Measurements from ENCODE around the gene KIAA1671.

Gene KIAA1671

DNA sequence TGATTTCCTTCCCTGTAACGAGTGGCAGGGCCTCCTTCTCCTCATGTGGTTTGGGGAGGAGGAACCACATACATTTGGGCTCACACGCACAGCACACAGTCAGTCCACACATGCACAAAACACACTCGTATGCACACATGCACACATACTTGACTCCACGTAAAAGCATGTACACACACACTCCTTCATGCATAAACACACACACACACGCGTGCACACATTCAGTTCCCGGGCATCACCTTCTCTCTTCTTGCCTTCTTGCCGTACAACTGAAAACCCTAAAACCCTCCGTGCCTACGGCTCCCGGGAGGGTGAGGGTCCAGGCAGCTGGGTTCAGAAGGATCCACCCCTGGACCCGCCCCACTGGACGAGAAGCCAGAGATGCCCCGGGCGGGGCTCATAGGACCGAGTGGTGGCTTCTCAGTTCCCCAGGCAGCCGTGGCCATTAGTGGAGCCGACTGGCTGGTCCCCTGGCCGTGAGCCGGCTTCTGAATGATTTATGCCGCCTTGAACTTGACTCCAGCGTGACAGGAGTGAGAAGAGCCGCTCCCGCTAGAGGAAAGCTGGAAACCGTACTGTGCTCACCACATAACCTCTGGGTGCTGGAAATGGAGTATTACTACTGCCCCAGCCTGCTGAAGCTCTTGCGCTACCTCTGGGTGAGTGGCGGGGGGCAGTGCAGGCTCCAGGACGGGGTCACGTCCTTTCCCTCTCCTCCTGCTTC, 117.4 kb downstream of the KIAA1671 start:
- no peak for DNase-seq

DNA sequence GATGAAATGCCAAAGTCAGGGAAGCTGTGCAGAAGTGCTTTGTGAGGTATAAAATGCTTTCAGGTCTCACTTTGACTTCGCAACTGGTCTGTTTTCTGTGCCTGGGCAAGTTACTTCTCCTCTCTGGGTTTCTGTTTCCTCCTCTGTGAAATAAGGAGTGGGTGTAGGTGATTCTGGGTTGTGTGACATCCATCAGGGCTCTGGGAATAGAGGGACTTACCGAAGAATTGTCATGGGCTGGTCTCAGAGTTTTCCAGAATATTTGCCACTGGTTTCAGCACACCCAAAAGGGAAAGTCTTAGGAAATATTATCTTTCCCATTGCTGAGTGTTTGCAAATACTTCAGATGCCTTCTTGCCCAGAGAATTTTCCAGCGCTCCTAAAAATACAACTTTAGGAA, 118.4 kb downstream of the KIAA1671 start:
- no peak for DNase-seq

- no peak for DNase-seq
Measured at GRCh38 chr22:25071720-25072119, 119.2 kb downstream of the KIAA1671 start.

DNA sequence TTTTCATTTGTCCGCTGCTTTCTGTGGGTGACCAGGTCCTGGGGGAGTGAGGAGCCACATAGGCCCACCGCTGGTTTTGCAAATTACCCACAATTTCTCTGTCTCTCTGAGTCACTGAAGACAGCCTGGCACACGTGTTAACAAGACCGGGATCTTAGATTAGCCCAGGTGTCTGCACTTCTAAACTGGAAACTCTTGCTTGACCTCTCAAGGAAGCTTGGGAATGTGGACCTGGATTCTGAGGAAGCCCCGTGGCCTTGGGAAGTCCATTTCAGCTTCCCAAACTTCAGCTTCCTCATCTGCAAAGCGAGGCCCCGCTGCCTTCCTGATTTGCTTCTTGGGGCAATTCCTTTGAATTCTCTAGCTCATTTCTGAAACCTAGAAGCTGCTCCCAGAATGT, 119.9 kb downstream of the KIAA1671 start:
- DNase-seq: no peak

GRCh38 chr22:25076336-25076735, 123.8 kb downstream of the KIAA1671 start:
- no peak for DNase-seq

GRCh38 chr22:25077056-25077455, 124.5 kb downstream of the KIAA1671 start:
- DNase-seq: no peak

DNA sequence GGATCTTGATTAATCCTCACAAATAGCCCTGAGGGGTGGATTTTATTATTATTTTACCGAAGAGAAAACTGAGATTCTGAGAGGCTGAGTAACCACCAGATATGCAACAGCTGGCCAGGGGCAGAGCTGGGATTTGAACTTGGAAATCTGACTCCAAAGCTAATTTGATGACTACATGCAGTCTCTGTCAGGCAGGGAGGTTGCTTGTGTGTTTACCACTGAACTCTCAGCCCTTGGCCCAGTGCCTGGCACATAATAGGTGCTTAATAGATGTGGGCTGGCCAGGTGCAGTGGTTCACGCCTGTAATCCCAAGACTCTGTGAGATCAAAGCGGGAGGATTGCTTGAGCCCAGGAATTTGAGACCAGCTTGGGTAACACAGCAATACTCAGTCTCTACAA, 125.4 kb downstream of the KIAA1671 start:
- DNase-seq: no peak

DNA sequence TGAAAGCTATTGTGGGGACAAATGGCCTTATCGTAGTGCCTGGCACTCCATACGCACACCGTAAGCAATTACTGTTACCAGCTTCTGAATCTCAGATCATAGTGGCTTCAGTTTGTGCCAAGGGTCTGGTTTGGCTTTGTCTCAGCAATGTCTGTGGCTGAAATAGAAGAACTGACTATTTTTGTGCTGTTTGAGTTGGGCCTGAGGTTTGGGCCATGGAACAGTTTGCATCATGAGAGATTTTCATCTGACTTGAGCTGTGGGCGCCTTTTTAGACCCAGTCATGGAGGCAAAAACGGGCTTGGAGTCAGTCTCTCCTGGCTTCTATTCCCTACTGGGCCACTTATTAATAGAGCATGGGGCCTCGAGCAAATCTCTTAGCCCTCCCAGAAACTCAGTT, 126.1 kb downstream of the KIAA1671 start:
- no peak for DNase-seq

DNA sequence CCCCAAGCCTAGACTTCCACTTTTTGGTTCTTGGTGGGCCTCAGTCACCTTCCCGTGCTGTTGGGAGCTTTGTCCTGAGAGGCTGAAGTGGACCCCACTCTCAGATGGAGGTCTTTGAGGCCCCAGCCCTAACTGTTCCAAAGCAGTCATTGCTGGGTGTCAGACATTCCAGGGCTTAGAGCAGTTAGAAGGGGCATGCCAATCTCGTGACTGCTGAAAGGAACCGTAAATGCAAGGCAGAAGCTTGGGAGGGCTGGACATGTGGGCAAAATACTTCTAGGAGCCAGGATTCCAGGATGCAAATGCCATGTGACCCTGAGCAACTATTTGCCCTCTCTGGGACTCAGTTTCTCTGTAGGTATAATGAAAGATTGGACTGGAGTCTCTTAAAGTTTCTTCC, 128.3 kb downstream of the KIAA1671 start:
- DNase-seq: no peak

GRCh38 chr22:25081409-25081824, 128.9 kb downstream of the KIAA1671 start:
- peak; percentile 36 to 55 for DNase-seq

GRCh38 chr22:25082096-25082495, 129.6 kb downstream of the KIAA1671 start:
- DNase-seq: no peak

DNA sequence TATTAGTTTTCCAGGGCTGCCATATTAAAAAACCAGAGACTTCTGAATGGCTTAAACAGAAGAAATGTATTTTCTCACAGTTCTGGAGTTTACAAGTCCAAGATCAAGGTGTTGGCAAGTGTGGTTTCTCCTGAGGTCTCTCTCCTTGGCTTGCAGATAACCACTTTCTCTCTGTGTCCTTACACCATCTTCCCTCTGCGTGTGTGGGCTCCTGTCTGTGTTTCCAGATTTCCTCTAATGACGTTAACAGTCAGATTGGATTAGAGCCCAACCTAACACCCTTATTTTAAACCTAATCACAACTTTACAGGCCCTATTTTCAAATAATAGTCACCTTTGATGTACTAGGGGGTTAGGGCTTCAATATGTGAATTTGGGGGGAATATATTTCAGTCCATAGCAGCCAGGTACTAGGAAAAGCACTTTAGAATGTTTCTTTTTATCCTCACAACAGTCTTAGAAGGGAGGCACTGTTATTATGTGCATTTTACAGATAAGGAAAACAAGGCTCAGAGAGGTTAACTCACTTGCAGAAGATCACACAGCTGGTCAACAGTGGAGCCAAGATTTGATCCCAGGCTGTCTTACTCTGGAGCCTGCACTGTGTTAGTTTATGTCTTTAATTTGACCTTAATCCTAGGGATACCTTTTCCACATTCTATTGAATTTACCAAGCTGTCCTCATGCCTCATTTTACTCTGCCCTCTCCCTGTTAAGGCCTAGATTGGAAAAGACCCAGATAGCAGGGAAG, 130.7 kb downstream of the KIAA1671 start:
- no peak for DNase-seq

DNA sequence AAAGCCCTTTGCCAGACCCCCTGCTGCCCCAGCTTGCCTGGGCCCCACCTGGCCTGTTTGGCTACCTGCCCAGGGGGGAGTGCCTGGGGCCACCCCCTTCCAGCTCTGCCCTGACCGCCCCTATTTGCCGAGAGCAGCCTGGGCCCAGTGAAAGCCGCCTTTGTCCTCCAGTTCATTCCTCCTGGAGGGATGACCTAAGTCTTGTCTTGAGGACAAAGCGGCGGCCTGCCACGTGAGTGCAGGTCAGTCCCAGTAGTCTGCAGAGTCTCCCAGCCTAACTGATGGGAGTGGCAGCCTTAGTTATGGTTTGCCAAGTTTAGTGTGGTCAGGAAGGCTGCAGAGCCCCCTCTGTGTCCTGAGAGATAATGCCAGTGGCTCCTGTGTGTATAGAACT, 131.3 kb downstream of the KIAA1671 start:
- no peak for DNase-seq

- no peak for DNase-seq
Measured at GRCh38 chr22:25084405-25085107, 132.0 kb downstream of the KIAA1671 start.

DNA sequence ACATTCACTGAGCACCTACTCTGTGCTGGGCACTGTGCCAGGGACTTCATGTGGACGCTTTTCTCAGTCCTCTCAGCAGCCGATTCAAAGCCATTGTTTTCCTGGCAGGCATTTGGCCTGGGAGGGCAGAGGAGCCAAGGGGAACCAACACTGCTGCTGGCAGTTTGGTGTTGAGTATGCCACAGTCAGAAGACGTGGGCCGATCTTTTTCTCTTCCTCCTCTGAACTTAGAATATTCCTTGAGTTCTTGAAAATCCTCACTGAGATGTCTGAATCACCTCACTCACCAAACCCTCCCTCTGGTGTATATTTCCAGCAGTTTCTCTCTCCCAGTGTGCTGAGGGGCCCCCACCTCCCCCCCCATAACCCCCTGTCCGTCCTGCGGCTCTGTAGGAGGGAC, 132.6 kb downstream of the KIAA1671 start:
- no peak for DNase-seq

DNA sequence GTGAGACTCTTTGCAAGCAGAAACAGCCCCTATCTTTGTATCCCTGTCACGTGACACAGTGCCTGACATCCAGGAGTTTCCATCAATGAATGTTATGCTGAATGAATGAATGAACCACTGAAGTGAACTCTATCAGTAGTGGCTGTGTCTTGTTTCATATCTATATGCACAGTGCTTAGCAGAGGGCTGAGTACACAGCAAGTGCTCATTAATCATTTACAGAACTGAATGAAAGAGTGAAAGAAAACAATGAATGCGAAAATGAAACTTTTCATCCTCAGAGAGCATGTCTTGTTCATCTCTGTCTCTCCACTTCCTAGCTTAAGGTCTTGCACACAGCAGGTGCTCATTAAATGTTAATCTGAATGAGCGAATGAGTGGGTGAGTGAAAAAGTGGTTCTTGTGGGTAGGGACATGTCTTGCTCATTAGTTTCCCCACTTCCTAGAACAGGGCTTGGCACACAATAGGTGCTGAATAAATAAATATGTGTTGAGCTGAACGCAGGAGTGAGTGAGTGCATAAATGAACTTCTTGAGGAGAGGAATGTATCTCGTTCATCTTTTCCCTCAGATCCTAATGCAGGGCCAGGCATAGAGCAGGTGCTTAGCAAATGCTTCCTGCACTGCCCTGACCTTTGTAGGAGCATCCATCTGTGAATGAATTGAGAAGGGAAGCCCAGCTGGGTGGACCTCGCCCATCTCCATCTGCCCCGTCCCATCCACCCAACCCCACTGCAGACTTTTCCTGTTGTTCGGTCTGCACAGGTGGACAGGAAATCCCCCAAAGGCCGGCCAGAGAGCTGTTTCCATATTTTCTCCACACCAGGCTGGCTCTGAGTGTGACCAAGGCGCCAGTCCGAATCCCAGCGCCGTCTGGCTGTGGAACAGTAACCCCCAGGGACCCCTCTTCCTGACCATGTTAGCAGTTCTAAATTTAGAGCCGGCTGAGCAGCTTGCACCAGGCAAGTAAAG, 133.7 kb downstream of the KIAA1671 start:
- DNase-seq: no peak

DNA sequence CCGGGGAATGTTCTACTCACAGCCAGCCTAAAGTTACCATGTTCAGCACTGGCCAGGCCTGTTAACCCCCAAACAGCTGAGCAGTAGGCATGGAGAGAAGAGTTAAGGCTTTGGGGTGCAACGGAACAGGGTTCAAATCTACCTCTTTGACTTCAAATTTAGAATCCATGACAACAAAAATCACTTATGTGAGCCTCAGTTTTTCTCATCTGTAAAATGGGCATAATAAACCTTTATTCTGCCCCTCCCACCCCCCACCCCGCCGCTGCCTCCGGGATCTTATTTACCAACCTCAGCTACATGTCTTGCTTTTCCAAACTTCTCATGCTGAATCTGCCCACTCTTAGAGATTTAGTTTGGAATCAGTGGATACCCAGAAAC, 134.4 kb downstream of the KIAA1671 start:
- DNase-seq: no peak

DNA sequence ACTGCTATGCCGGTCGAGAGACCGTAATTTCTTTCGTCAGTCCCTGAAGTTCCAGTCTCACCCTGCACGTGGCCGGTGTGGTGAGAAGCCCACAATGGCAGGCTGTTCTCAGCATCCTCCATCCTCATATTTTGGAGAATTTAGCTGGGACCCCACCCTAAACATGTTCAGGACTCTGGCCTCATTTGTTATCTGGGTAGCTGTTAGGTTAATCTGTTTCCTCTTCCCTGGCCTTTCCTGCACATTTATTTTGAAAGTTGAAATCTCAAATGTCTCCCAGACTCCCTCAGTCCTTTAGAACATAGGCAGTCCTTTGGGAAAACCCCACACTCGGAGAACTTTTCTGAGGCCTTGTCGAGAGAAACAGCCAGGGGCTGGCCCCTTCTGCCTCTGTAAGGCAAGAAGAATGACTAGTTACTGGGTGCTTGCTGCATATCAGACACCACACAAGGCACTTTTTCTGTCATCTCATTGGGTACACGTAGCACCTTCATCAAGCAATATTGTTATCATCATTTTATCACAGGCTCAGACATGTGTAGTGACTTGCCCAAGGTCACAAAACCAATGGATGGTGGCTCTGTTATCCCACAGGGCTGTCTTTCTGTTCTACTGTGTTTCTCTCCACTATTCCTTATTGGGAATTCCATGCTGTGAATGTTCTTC, 137.8 kb downstream of the KIAA1671 start:
- no peak for DNase-seq

DNA sequence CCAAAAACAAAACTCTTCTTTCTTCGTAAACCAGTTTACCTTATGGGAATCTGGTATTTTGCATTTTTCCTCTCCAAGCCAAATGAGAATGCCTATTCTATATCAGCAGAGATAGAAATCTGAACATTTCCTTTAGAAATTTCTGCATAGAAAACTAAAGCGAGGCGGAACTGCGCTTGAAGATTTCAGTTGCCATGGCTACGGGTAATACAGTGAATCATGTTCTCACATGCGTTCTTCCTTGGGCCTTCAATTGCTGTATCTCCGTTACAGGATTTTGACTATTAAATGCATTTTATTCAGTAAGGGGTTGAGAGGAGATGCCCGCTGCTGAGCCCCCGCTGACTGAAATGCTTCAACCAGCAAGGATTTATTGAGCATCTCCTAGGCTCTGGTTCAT, 138.9 kb downstream of the KIAA1671 start:
- no peak for DNase-seq

DNA sequence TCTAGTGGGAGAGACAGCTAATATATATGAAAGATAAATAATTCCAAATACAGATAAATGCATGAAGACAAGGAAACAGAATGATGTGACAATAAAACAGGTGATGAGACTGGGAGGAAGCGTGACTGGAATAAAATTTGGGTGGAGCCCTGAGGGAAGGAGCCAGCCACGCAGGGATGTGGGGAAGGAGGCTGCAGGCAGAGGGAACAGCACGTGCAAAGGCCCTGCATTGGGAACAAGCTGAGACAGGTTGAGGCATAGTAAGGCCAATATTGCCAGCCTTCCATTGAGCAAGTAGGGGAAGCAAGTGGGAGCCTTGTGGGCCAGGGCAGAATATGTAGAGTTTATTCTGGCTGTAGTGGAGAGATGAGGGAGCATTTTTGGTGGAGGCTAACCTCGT, 139.6 kb downstream of the KIAA1671 start:
- no peak for DNase-seq

DNA sequence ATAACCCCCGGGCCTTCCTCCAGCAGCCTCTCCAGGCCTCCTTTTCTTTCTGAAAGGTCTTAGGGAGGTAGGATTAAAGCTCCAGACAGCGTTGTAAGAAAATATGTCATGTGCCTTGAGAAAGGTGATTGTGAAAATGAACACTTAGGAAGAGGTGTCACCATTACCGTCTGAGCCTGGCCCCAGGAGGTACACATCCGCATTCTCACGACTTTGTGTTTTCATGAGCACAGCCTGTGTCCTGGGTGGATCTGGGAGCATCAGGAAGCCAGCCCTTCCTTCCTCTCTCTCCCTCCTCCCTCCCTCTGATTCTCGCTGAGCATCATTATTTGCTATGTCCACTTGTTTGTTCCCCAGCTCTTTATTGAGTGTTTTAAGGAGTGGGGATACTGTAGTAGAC, 142.1 kb downstream of the KIAA1671 start:
- DNase-seq: no peak

DNA sequence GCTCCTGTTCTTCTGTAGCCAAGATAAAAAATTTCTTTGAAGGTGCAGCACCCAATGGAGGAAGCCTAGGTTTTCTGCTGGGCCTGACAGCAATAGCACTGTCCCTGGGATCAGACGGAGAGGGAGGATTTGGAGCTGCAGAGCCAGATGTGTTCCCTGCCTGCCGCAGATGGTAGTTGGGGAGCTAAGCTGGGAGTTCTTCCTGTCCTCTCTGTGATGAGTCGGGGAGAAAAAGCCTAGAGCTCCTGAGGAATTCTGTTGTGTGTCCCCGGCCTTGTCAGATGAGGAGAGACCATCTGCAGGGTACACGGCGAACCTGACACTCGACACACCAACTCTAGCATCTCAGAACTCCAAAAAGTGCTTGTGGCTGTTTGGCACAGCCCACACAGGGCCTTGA, 143.4 kb downstream of the KIAA1671 start:
- DNase-seq: no peak

Data from SHP77 (cell line).